Measurements from ENCODE around the gene BOLA1.

The BOLA1 gene

DNA sequence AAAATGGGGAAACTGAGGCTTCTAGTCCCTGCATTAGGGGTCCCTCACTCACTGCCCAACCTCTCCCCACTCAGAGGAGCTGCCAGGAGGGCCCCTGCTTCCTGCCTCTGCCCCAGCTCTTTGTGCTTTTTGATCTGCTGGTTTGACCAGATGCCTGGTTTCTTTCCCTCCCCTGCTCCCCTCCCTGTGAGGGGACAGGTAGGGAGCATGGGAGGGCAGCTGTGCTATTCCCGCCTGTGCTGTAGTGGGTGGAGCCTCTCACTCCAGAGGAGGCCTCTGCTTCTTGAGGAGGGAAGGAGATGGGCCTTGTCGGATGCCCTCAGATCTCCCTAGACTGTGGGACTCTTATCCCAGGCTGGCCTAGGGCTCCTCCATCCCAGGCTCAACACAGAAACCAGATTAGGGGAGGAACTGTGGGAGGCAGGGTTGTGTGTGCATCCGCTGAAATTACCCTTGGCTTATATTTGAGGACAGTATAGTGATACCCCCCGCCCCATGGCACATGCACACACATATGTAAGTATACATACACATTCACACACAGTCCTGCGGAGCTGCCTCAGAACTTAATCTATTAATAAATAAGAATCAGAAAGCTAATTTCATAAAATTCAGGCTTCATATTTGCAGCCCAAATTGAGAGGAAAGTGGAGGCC, 4.6 kb downstream of the BOLA1 start:
- TF ChIP-seq ZFP3 (CRISPR knock-in tag; IDR thresholded peaks at IDR 0.05) = no peak
- TF ChIP-seq, protein P1, sequence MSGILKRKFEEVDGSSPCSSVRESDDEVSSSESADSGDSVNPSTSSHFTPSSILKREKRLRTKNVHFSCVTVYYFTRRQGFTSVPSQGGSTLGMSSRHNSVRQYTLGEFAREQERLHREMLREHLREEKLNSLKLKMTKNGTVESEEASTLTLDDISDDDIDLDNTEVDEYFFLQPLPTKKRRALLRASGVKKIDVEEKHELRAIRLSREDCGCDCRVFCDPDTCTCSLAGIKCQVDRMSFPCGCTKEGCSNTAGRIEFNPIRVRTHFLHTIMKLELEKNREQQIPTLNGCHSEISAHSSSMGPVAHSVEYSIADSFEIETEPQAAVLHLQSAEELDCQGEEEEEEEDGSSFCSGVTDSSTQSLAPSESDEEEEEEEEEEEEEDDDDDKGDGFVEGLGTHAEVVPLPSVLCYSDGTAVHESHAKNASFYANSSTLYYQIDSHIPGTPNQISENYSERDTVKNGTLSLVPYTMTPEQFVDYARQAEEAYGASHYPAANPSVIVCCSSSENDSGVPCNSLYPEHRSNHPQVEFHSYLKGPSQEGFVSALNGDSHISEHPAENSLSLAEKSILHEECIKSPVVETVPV (CRISPR knock-in tag; IDR thresholded peaks at IDR 0.05) = no peak
- no peak for TF ChIP-seq TCF4 (CRISPR knock-in tag; IDR thresholded peaks at IDR 0.05; ENCODE audit: borderline replicate concordance)
- TF ChIP-seq ZNF8 (CRISPR knock-in tag; IDR thresholded peaks at IDR 0.05) = no peak
- TF ChIP-seq GLIS3 (CRISPR knock-in tag; IDR thresholded peaks at IDR 0.05) = no peak
- no peak for TF ChIP-seq CSDC2 (CRISPR knock-in tag; IDR thresholded peaks at IDR 0.05)
- no peak for TF ChIP-seq ARNTL (CRISPR knock-in tag; IDR thresholded peaks at IDR 0.05; ENCODE audit: borderline replicate concordance, low read depth)
- no peak for TF ChIP-seq RARB (CRISPR knock-in tag; IDR thresholded peaks at IDR 0.05)
- no peak for TF ChIP-seq ZNF70 (CRISPR knock-in tag; IDR thresholded peaks at IDR 0.05)
- no peak for TF ChIP-seq BACH2 (CRISPR knock-in tag; IDR thresholded peaks at IDR 0.05; ENCODE audit: borderline replicate concordance)
- TF ChIP-seq, protein P2, sequence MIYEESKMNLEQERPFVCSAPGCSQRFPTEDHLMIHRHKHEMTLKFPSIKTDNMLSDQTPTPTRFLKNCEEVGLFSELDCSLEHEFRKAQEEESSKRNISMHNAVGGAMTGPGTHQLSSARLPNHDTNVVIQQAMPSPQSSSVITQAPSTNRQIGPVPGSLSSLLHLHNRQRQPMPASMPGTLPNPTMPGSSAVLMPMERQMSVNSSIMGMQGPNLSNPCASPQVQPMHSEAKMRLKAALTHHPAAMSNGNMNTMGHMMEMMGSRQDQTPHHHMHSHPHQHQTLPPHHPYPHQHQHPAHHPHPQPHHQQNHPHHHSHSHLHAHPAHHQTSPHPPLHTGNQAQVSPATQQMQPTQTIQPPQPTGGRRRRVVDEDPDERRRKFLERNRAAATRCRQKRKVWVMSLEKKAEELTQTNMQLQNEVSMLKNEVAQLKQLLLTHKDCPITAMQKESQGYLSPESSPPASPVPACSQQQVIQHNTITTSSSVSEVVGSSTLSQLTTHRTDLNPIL (CRISPR knock-in tag; IDR thresholded peaks at IDR 0.05; ENCODE audit: low read depth) = no peak
- TF ChIP-seq, protein P3, sequence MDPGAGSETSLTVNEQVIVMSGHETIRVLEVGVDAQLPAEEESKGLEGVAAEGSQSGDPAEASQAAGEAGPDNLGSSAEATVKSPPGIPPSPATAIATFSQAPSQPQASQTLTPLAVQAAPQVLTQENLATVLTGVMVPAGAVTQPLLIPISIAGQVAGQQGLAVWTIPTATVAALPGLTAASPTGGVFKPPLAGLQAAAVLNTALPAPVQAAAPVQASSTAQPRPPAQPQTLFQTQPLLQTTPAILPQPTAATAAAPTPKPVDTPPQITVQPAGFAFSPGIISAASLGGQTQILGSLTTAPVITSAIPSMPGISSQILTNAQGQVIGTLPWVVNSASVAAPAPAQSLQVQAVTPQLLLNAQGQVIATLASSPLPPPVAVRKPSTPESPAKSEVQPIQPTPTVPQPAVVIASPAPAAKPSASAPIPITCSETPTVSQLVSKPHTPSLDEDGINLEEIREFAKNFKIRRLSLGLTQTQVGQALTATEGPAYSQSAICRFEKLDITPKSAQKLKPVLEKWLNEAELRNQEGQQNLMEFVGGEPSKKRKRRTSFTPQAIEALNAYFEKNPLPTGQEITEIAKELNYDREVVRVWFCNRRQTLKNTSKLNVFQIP (CRISPR knock-in tag; IDR thresholded peaks at IDR 0.05; ENCODE audit: borderline replicate concordance, low read depth) = no peak
- no peak for TF ChIP-seq SNAI2 (CRISPR knock-in tag; IDR thresholded peaks at IDR 0.05)
- TF ChIP-seq PPARA (CRISPR knock-in tag; IDR thresholded peaks at IDR 0.05; ENCODE audit: borderline replicate concordance) = no peak
- TF ChIP-seq, protein P4, sequence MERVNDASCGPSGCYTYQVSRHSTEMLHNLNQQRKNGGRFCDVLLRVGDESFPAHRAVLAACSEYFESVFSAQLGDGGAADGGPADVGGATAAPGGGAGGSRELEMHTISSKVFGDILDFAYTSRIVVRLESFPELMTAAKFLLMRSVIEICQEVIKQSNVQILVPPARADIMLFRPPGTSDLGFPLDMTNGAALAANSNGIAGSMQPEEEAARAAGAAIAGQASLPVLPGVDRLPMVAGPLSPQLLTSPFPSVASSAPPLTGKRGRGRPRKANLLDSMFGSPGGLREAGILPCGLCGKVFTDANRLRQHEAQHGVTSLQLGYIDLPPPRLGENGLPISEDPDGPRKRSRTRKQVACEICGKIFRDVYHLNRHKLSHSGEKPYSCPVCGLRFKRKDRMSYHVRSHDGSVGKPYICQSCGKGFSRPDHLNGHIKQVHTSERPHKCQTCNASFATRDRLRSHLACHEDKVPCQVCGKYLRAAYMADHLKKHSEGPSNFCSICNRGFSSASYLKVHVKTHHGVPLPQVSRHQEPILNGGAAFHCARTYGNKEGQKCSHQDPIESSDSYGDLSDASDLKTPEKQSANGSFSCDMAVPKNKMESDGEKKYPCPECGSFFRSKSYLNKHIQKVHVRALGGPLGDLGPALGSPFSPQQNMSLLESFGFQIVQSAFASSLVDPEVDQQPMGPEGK (CRISPR knock-in tag; IDR thresholded peaks at IDR 0.05; ENCODE audit: borderline replicate concordance) = no peak
- no peak for TF ChIP-seq OSR1 (CRISPR knock-in tag; IDR thresholded peaks at IDR 0.05)
- no peak for TF ChIP-seq ZC3H10 (CRISPR knock-in tag; IDR thresholded peaks at IDR 0.05)
- no peak for TF ChIP-seq ESRRG (CRISPR knock-in tag; IDR thresholded peaks at IDR 0.05)
- TF ChIP-seq, protein P5, sequence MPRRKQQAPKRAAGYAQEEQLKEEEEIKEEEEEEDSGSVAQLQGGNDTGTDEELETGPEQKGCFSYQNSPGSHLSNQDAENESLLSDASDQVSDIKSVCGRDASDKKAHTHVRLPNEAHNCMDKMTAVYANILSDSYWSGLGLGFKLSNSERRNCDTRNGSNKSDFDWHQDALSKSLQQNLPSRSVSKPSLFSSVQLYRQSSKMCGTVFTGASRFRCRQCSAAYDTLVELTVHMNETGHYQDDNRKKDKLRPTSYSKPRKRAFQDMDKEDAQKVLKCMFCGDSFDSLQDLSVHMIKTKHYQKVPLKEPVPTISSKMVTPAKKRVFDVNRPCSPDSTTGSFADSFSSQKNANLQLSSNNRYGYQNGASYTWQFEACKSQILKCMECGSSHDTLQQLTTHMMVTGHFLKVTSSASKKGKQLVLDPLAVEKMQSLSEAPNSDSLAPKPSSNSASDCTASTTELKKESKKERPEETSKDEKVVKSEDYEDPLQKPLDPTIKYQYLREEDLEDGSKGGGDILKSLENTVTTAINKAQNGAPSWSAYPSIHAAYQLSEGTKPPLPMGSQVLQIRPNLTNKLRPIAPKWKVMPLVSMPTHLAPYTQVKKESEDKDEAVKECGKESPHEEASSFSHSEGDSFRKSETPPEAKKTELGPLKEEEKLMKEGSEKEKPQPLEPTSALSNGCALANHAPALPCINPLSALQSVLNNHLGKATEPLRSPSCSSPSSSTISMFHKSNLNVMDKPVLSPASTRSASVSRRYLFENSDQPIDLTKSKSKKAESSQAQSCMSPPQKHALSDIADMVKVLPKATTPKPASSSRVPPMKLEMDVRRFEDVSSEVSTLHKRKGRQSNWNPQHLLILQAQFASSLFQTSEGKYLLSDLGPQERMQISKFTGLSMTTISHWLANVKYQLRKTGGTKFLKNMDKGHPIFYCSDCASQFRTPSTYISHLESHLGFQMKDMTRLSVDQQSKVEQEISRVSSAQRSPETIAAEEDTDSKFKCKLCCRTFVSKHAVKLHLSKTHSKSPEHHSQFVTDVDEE (CRISPR knock-in tag; IDR thresholded peaks at IDR 0.05) = no peak
- TF ChIP-seq TOX (CRISPR knock-in tag; IDR thresholded peaks at IDR 0.05; ENCODE audit: borderline replicate concordance) = no peak
- no peak for ATAC-seq

GRCh38 chr1:149906570-149907075, 7.3 kb downstream of the BOLA1 start:
- TF ChIP-seq, protein P1 (CRISPR knock-in tag; IDR thresholded peaks at IDR 0.05) = no peak
- no peak for TF ChIP-seq RARB (CRISPR knock-in tag; IDR thresholded peaks at IDR 0.05)
- no peak for TF ChIP-seq CSDC2 (CRISPR knock-in tag; IDR thresholded peaks at IDR 0.05)
- TF ChIP-seq, protein P5 (CRISPR knock-in tag; IDR thresholded peaks at IDR 0.05) = no peak
- TF ChIP-seq ESRRG (CRISPR knock-in tag; IDR thresholded peaks at IDR 0.05) = no peak
- TF ChIP-seq TOX (CRISPR knock-in tag; IDR thresholded peaks at IDR 0.05; ENCODE audit: borderline replicate concordance) = no peak
- TF ChIP-seq TCF4 (CRISPR knock-in tag; IDR thresholded peaks at IDR 0.05; ENCODE audit: borderline replicate concordance) = no peak
- no peak for TF ChIP-seq ZNF70 (CRISPR knock-in tag; IDR thresholded peaks at IDR 0.05)
- no peak for TF ChIP-seq ZC3H10 (CRISPR knock-in tag; IDR thresholded peaks at IDR 0.05)
- no peak for TF ChIP-seq ZFP3 (CRISPR knock-in tag; IDR thresholded peaks at IDR 0.05)
- ATAC-seq = no peak

Data from SK-N-SH treated with all-trans-retinoic acid at 6 μM for 48 hours (cell line).